ENCODE measurements around the gene ELMO1.
"Not testable (repeated sequence)": the region's sequence is repeated elsewhere in the genome, so short reads cannot be mapped to it uniquely, and the experiment has no call there.

Gene ELMO1

DNA sequence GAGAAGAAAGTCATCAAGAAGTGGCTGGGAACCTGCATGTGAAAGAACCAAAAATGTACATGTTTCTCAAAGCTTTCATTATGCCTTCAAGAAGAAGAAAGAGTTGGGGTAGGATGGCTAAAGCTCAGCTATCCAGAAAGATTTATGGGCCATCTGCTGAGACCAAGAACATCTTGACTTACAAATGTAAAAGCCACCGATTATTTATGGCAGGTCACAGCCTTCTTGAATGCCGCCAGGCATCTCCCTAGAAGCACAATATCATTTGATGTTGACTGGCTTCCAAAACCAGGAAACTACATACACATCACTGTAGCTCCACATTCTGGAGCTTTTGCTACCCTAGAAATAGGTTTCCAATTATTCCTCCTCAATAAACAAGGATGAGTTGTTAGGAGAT, 470.2 kb downstream of the ELMO1 start:
- DNase-seq (ENCODE audit: low spot score): no peak
- in situ Hi-C loops (cut with MboI; ENCODE audit: low pct_unique_long_range_greater_than_20kb, low sequenced_read_pairs, unreplicated experiment): loop anchor here (25.0 kb wide), 1 partner anchor 209 kb away; no protein-coding TSS in a partner anchor
- no peak for TF ChIP-seq CTCF (IDR thresholded peaks at IDR 0.05; ENCODE audit: extremely low read depth, insufficient read depth, missing control alignments)

- no peak for DNase-seq (ENCODE audit: low spot score)
- in situ Hi-C loops (cut with MboI; ENCODE audit: low pct_unique_long_range_greater_than_20kb, low sequenced_read_pairs, unreplicated experiment): loop anchor here (25.0 kb wide), 1 partner anchor 209 kb away; no protein-coding TSS in a partner anchor
- TF ChIP-seq CTCF (IDR thresholded peaks at IDR 0.05; ENCODE audit: extremely low read depth, insufficient read depth, missing control alignments): no peak
Measured at GRCh38 chr7:36977878-36978277, 470.8 kb downstream of the ELMO1 start.

DNA sequence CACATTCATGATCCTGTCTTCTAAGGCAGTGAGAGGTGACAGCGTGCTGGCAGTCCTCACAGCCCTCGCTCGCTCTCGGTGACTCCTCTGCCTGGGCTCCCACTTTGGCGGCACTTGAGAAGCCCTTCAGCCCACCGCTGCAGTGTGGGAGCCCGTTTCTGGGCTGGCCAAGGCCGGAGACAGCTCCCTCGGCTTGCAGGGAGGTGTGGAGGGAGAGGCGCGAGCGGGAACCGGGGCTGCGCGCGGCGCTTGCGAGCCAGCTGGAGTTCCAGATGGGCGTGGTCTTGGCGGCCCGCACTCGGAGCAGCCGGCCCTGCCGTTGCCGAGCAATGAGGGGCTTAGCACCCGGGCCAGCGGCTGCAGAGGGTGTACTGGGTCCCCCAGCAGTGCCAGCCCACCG, 475.1 kb downstream of the ELMO1 start:
- in situ Hi-C loops (cut with MboI; ENCODE audit: low pct_unique_long_range_greater_than_20kb, low sequenced_read_pairs, unreplicated experiment); DNase-seq (ENCODE audit: low spot score): not testable (repeated sequence)

GRCh38 chr7:36972140-36972518, 476.5 kb downstream of the ELMO1 start:
- DNase-seq (ENCODE audit: low spot score): no peak
- in situ Hi-C loops (cut with MboI; ENCODE audit: low pct_unique_long_range_greater_than_20kb, low sequenced_read_pairs, unreplicated experiment): no loop called here
- no peak for TF ChIP-seq CTCF (IDR thresholded peaks at IDR 0.05; ENCODE audit: extremely low read depth, insufficient read depth, missing control alignments)

- no peak for TF ChIP-seq CTCF (IDR thresholded peaks at IDR 0.05; ENCODE audit: extremely low read depth, insufficient read depth, missing control alignments)
- DNase-seq (ENCODE audit: low spot score): no peak
- in situ Hi-C loops (cut with MboI; ENCODE audit: low pct_unique_long_range_greater_than_20kb, low sequenced_read_pairs, unreplicated experiment): no loop called here
Measured at GRCh38 chr7:36971515-36972139, 477.0 kb downstream of the ELMO1 start.

DNA sequence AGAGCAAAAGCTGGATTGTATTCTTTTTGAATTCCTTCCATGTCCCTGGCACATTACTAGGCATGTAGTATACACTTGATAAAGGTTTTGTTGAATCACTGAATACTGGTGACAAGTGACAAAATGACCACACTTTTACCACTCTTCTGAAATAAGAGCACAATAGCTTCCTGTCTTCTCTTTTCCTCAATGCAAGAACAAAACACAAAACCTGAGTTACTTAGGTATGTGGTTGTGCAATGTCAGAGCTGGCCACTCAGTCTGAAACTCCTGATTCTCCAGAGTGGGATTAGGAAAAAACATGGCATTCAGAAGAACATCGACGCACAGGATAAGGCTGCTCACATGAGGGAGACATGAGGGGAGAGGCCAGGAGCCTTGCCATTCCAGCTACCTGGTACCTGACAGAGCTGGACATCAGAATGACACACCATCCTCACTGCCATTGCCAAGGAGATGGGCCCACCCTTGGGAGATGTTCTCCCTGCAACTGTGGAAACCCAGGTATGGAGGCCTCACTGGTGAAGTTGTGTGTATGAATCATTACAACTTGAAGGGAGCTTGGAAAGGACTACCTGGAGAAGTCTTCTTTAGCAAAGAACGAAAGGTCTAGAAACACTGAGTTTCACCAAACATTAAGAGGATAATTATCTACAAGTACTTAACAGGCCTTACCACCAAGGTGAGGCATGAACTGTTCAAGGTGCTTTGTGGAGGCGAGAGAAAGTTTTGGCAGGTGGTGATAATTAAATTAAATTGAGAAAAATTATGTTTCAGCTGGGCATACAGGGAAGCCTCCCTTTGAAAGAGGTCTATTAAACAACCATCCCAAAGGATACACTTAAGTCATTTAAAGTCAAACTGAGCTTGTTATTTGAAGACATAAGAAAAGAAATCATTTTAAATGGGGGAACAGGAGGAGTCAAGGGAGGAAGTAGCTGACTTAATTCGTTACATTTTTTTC, 477.8 kb downstream of the ELMO1 start:
- TF ChIP-seq CTCF (IDR thresholded peaks at IDR 0.05; ENCODE audit: extremely low read depth, insufficient read depth, missing control alignments): no peak
- DNase-seq (ENCODE audit: low spot score): no peak
- in situ Hi-C loops (cut with MboI; ENCODE audit: low pct_unique_long_range_greater_than_20kb, low sequenced_read_pairs, unreplicated experiment): no loop called here

- in situ Hi-C loops (cut with MboI; ENCODE audit: low pct_unique_long_range_greater_than_20kb, low sequenced_read_pairs, unreplicated experiment): no loop called here
- no peak for TF ChIP-seq CTCF (IDR thresholded peaks at IDR 0.05; ENCODE audit: extremely low read depth, insufficient read depth, missing control alignments)
- no peak for DNase-seq (ENCODE audit: low spot score)
Measured at GRCh38 chr7:36969376-36969775, 479.3 kb downstream of the ELMO1 start.

All from GM13977 (cell line).